Central memory CD8-positive, alpha-beta T cell (primary cell): ENCODE measurements around the gene ZFYVE19.

Experiments used
- ATAC-seq: fragments of 150-1000 bp; cut with Tn5 transposase; replicated peaks from 2 replicates; pipeline ENCODE4 v1.10.0; 2022; ENCODE audit warnings: mild to moderate bottlenecking, moderate FRiP score, moderate number of reproducible peaks; ENCODE audit not compliant: poor library complexity, severe bottlenecking; ENCODE audit errors: extremely low read depth
- DNase-seq, 2 donors: peaks; one replicate each; pipeline ENCODE4 v3.0.0; 2021; ENCODE audit warnings: low spot score in 2 of 2
- H3K27ac Mint-ChIP-seq: one replicate; pipeline ENCODE4 v1.8.0; 2022; ENCODE audit warnings: low read depth, mild to moderate bottlenecking, moderate library complexity, mixed read lengths
- H3K27me3 Mint-ChIP-seq: one replicate; pipeline ENCODE4 v1.8.0; 2022; ENCODE audit warnings: mixed read lengths
- H3K36me3 Mint-ChIP-seq: one replicate; pipeline ENCODE4 v1.8.0; 2022; ENCODE audit warnings: mild to moderate bottlenecking, moderate library complexity, mixed read lengths; ENCODE audit not compliant: insufficient read depth
- H3K4me1 Mint-ChIP-seq: one replicate; pipeline ENCODE4 v1.8.0; 2022; ENCODE audit warnings: mixed read lengths
- H3K4me3 Mint-ChIP-seq: one replicate; pipeline ENCODE4 v1.8.0; 2022; ENCODE audit warnings: mild to moderate bottlenecking, moderate library complexity, mixed read lengths
- H3K9me3 Mint-ChIP-seq: one replicate; pipeline ENCODE4 v1.8.0; 2022; ENCODE audit warnings: mixed read lengths

Gene ZFYVE19

GRCh38 chr15:40769274-40770146, 37.4 kb upstream of the ZFYVE19 start, which contains the start of gene C15orf62:
Gene C15orf62, plus strand, starts transcription at chr15:40769980. Its CDS starts 516 bp downstream, at chr15:40770496.
- Mint-ChIP-seq H3K9me3 (no peaks in the 10 kb centered on the region), H3K4me1 (peaks cover 48% of the 10 kb centered on the region), H3K27ac (peak within 1 kb of the TSS; percentile 78), H3K4me3 (peak within 1 kb of the TSS; percentile 50), H3K36me3 (peaks cover 13% of the 10 kb centered on the region), H3K27me3 (no peaks in the 10 kb centered on the region)
- no peak for ATAC-seq
- no peak for DNase-seq

GRCh38 chr15:40770147-40770721, 36.7 kb upstream of the ZFYVE19 start:
- H3K4me3 Mint-ChIP-seq: no peak overlapping the region
- peak overlapping the region; percentile 78 for H3K27ac Mint-ChIP-seq
- H3K9me3 Mint-ChIP-seq: no peaks in the 10 kb centered on the region
- ATAC-seq (no peak), DNase-seq (no peak)
- H3K36me3 Mint-ChIP-seq: peaks cover 16% of the 10 kb centered on the region
- peaks cover 41% of the 10 kb centered on the region for H3K4me1 Mint-ChIP-seq
- H3K27me3 Mint-ChIP-seq: no peaks in the 10 kb centered on the region

- Mint-ChIP-seq H3K4me3 (no peak overlapping the region), H3K27me3 (no peaks in the 10 kb centered on the region), H3K9me3 (no peaks in the 10 kb centered on the region), H3K36me3 (peaks cover 16% of the 10 kb centered on the region), H3K4me1 (peaks cover 31% of the 10 kb centered on the region), H3K27ac (no peak overlapping the region)
- no peak for ATAC-seq
- DNase-seq: no peak
Measured at GRCh38 chr15:40771242-40771641, 35.6 kb upstream of the ZFYVE19 start.

- Mint-ChIP-seq H3K27ac (no peak overlapping the region), H3K27me3 (no peaks in the 10 kb centered on the region), H3K4me1 (peaks cover 36% of the 10 kb centered on the region), H3K4me3 (no peak overlapping the region), H3K36me3 (peaks cover 20% of the 10 kb centered on the region), H3K9me3 (no peaks in the 10 kb centered on the region)
- ATAC-seq (no peak), DNase-seq (no peak)
Measured at GRCh38 chr15:40772014-40772413, 34.9 kb upstream of the ZFYVE19 start.

- Mint-ChIP-seq H3K4me3 (no peak overlapping the region), H3K36me3 (peaks cover 21% of the 10 kb centered on the region), H3K27ac (no peak overlapping the region), H3K27me3 (no peaks in the 10 kb centered on the region), H3K4me1 (peaks cover 36% of the 10 kb centered on the region), H3K9me3 (no peaks in the 10 kb centered on the region)
- DNase-seq (no peak), ATAC-seq (no peak)
Measured at GRCh38 chr15:40773496-40773895, 33.4 kb upstream of the ZFYVE19 start.

GRCh38 chr15:40773902-40774301, 33.0 kb upstream of the ZFYVE19 start:
- Mint-ChIP-seq H3K4me3 (no peak overlapping the region), H3K27me3 (no peaks in the 10 kb centered on the region), H3K4me1 (peaks cover 32% of the 10 kb centered on the region), H3K9me3 (no peaks in the 10 kb centered on the region), H3K36me3 (peaks cover 21% of the 10 kb centered on the region), H3K27ac (no peak overlapping the region)
- DNase-seq (no peak), ATAC-seq (no peak)

GRCh38 chr15:40775007-40775406, 31.9 kb upstream of the ZFYVE19 start:
- Mint-ChIP-seq H3K4me1 (peaks cover 27% of the 10 kb centered on the region), H3K9me3 (no peaks in the 10 kb centered on the region), H3K27me3 (no peaks in the 10 kb centered on the region), H3K36me3 (peaks cover 26% of the 10 kb centered on the region), H3K27ac (no peak overlapping the region), H3K4me3 (no peak overlapping the region)
- ATAC-seq (no peak), DNase-seq (no peak)

- Mint-ChIP-seq H3K27ac (no peak overlapping the region), H3K36me3 (peaks cover 26% of the 10 kb centered on the region), H3K4me3 (no peak overlapping the region), H3K9me3 (no peaks in the 10 kb centered on the region), H3K27me3 (no peaks in the 10 kb centered on the region), H3K4me1 (peaks cover 25% of the 10 kb centered on the region)
- DNase-seq (no peak), ATAC-seq (no peak)
Measured at GRCh38 chr15:40775740-40776536, 31.0 kb upstream of the ZFYVE19 start.

- Mint-ChIP-seq H3K27ac (peak overlapping the region; percentile 9), H3K36me3 (peaks cover 26% of the 10 kb centered on the region), H3K9me3 (no peaks in the 10 kb centered on the region), H3K27me3 (no peaks in the 10 kb centered on the region), H3K4me1 (peaks cover 18% of the 10 kb centered on the region), H3K4me3 (peak overlapping the region; percentile 53)
- DNase-seq (peak; percentile 41 to 75), ATAC-seq (peak; percentile 100)
Measured at GRCh38 chr15:40776537-40777141, 30.2 kb upstream of the ZFYVE19 start.

GRCh38 chr15:40782609-40783227, 24.2 kb upstream of the ZFYVE19 start:
- H3K36me3 Mint-ChIP-seq: peaks cover 9% of the 10 kb centered on the region
- no peaks in the 10 kb centered on the region for H3K9me3 Mint-ChIP-seq

GRCh38 chr15:40785164-40785563, 21.7 kb upstream of the ZFYVE19 start:
- H3K36me3 Mint-ChIP-seq: peaks cover 4% of the 10 kb centered on the region
- ATAC-seq (no peak), DNase-seq (no peak)
- no peak overlapping the region for H3K27ac Mint-ChIP-seq
- H3K9me3 Mint-ChIP-seq: no peaks in the 10 kb centered on the region
- no peaks in the 10 kb centered on the region for H3K27me3 Mint-ChIP-seq
- H3K4me1 Mint-ChIP-seq: peaks cover 27% of the 10 kb centered on the region
- H3K4me3 Mint-ChIP-seq: no peak overlapping the region

More at GRCh38 chr15:40782609-40783227, 24.2 kb upstream of the ZFYVE19 start:
- peaks cover 21% of the 10 kb centered on the region for H3K4me1 Mint-ChIP-seq
- H3K27ac Mint-ChIP-seq: peak overlapping the region; percentile 65
- no peak overlapping the region for H3K4me3 Mint-ChIP-seq
- no peaks in the 10 kb centered on the region for H3K27me3 Mint-ChIP-seq
- ATAC-seq: peak; percentile 77
- DNase-seq: peak; percentile 67 to 68

- DNase-seq: no peak
- Mint-ChIP-seq H3K9me3 (no peaks in the 10 kb centered on the region), H3K36me3 (peaks cover 6% of the 10 kb centered on the region), H3K4me1 (peaks cover 27% of the 10 kb centered on the region), H3K27ac (no peak overlapping the region), H3K4me3 (no peak overlapping the region), H3K27me3 (no peaks in the 10 kb centered on the region)
- no peak for ATAC-seq
Measured at GRCh38 chr15:40785814-40786213, 21.1 kb upstream of the ZFYVE19 start.
